Fibroblast of the aortic adventitia (primary cell): ENCODE data around the gene BRMS1L. TPM values are rescaled to one million over a fixed set of nuclear protein-coding genes. Genes with fewer than 3 reads are reported as not detected.
"Not testable (repeated sequence)": the region's sequence is repeated elsewhere in the genome, so short reads cannot be mapped to it uniquely, and the experiment has no call there.

Experiments
- DNase-seq: peaks from one replicate; pipeline ENCODE4 v3.0.0-alpha.2; 2010; ENCODE audit warnings: low read depth
- H3K4me3 ChIP-seq: 2 replicates; pipeline ENCODE4 v1.5.1; 2011; ENCODE audit warnings: low read depth, mild to moderate bottlenecking, control low read depth, low read length, moderate library complexity
- CTCF ChIP-seq: IDR thresholded peaks from 2 replicates; pipeline ENCODE4 v1.5.1; 2011; ENCODE audit warnings: mild to moderate bottlenecking, low read length, control low read depth, inconsistent platforms; ENCODE audit not compliant: insufficient read depth
- total RNA-seq: library from RNA; depleted of rRNA; stranded (reverse); fragments of >200 nt; gene quantifications from 2 replicates; pipeline ENCODE4 v1.2.3, GENCODE V29; 2012; ENCODE audit warnings: low replicate concordance

Gene BRMS1L
- total RNA-seq, 1 donor = 5.6 TPM

DNA sequence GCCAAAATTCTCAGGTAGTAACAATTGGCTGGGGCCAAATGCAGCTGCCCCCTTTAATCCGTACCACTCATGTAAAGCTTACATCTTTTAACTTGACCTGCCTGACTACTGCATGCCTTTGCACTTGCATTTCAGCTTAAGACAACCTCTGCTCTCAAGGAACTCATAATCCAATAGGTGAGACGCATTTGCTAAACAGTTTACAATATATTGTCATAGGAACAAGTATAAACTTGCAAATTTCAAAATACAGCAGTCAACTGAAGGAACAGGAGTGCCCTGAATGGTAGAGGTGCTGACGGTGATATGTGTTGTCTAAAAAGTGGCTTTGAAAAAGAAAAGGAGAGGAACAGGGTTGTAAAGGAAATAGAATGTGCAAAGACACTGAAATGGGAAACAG, 3.6 kb upstream of the BRMS1L start:
- no peak for TF ChIP-seq CTCF
- DNase-seq = no peak
- H3K4me3 ChIP-seq = no peak overlapping the region

DNA sequence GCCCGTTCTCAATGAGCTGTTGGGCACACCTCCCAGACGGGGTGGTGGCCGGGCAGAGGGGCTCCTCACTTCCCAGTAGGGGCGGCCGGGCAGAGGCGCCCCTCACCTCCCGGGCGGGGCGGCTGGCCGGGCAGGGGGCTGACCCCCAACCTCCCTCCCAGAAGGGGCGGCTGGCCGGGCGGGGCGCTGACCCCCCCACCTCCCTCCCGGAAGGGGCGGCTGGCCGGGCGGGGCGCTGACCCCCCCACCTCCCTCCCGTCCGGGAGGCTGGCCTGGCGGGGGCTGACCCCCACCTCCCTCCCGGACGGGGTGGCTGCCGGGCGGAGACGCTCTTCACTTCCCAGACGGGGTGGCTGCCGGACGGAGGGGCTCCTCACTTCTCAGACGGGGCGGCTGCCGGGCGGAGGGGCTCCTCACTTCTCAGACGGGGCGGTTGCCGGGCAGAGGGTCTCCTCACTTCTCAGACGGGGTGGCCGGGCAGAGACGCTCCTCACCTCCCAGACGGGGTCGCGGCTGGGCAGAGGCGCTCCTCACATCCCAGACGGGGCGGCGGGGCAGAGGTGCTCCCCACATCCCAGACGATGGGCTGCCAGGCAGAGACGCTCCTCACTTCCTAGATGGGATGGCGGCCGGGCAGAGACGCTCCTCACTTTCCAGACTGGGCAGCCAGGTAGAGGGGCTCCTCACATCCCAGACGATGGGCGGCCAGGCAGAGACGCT, 1.5 kb upstream of the BRMS1L start:
- not testable (repeated sequence) for H3K4me3 ChIP-seq, DNase-seq

GRCh38 chr14:35825968-35826217, 245 bp upstream of the BRMS1L start:
- H3K4me3 ChIP-seq = peak overlapping the region; percentile 55
- TF ChIP-seq CTCF = no peak
- no peak for DNase-seq

DNA sequence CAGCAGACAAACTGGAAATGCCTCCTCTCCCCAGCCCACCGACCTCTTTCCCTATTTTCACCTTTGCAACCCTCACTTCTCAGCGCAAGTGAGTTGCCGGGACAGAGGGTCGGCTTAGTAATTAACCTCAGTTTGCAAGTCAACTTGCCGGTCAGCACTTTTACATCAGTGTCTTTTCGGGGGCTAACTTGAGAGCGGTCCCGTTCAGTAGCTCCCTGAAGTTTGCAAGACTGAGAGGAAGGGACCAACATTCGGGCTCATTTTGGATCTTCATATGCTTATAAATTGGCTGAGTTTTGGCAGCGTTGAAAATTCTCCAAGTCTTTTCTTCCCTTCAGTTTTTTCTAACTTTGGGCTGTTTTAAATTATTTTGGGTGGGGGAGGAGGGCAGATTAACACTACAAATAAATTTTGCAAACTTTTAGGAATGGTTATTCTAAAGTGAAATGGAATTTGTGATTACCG, 846 bp downstream of the BRMS1L start:
- DNase-seq = peak; percentile 23
- peak overlapping the region; percentile 98 for H3K4me3 ChIP-seq
- no peak for TF ChIP-seq CTCF

DNA sequence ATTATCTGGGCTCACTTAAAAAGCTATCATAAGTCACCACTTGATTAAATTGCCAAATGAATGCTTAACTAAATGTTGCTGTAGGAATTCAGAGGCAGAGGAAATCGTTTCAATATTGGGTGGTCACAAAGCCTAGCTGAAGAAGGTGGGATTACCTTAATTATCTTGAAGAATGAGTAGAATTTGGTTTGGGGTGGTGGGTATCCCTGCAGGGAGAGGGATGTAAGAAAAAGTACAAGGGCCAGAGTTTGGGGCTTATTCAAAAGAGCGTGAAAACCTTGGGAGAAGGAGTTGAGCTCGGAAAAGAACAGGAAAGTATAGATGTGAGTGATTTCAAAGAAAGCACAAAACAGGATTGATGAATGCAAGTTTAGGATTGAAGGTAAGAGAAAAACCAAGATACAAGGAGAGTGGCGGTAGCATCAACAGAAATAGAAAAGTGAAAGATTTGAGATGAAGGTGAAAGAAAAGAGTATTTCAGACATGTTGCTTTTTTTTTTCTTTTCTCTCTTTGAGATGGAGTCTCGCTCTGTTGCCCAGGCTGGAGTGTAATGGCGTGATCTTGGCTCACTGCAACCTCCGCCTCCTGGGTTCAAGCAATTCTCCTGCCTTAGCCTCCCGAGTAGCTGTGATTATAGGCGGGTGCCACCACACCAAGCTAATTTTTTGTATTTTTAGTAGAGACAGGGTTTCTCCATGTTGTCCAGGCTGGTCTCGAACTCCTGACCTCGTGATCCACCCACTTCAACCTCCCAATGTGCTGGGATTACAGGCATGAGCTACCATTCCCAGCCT, 1.7 kb downstream of the BRMS1L start:
- peak overlapping the region; percentile 98 for H3K4me3 ChIP-seq
- no peak for DNase-seq
- no peak for TF ChIP-seq CTCF

DNA sequence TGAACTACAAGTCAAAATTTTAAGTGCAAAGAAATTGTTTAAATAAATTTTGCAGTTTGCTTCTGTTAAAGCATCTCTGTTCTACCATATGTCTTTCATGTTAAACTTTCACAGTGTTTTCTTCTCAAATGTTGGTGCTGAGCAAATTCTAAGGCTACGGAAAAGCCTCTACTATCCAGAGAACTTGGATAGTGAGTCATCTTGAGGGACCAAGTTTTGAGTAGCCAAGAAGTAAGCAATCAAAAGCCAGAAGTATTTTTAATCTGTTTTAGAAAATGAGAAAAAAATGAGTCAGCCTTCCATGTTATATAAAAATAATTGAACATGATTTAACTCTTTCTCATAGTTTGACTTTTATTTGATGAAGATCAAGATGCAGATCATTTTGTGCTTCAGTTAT, 3.3 kb downstream of the BRMS1L start:
- peak; percentile 54 for DNase-seq
- H3K4me3 ChIP-seq = no peak overlapping the region
- no peak for TF ChIP-seq CTCF

DNA sequence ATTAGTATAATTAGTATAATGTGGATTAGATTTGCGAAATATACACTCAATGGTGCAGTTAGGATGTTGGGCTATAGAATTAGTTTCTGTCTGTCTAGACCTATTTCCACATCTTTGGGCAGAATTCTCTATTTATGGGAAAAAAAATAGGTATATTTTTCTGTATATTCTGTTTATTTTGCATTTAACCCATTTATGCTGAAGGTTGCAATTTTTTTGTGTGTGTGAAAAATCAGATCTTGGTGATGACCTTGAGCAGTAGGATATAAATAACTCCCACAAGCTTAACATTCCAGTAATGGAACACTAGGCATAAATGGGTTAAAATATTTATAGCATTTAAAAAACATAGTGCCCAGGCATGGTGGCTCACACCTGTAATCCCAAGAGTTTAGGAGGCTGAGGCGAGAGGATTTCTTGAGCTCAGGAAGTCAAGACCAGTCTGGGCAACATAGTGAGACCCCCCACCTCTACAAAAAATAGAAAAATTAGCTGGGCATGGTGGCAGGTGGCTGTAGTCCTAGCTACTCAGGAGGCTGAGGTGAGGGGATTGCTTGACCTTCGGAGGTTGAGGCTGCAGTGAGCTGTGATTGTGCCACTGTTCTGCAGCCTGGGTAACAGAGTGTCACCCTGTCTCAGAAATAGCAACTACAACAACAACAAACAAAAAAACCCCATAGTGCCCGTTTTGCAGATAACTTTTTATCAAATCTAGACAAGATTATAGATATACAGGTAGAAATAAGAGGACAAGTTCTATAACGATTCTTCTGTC, 9.3 kb downstream of the BRMS1L start:
- TF ChIP-seq CTCF = no peak
- DNase-seq = no peak
- no peak overlapping the region for H3K4me3 ChIP-seq

DNA sequence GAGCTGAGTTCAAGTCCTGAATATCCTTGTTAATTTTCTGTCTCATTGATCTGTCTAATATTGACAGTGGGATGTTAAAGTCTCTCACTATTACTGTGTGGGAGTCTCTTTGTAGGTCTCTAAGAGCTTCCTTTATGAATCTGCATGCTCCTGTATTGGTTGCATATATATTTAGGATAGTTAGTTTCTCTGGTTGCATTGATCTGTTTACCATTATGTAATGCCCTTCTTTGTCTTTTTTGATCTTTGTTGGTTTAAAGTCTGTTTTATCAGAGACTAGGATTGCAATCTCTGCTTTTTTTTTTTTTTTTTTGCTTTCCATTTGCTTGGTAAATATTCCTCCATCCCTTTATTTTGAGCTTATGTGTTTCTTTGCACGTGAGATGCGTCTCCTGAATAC, 15.6 kb downstream of the BRMS1L start:
- DNase-seq, H3K4me3 ChIP-seq: not testable (repeated sequence)

GRCh38 chr14:35842245-35842644, 16.1 kb downstream of the BRMS1L start:
- DNase-seq, H3K4me3 ChIP-seq: not testable (repeated sequence)
